ENCODE data around the gene MDN1. TPM values are rescaled to one million over a fixed set of nuclear protein-coding genes. Genes with fewer than 3 reads are reported as not detected.
A peak's percentile ranks its signal among the peaks of the same experiment; 100 is the strongest.

Gene MDN1
- total and polyA plus RNA-seq, 4 donors, result 10.1 to 37.1 (median 22.8) TPM

DNA sequence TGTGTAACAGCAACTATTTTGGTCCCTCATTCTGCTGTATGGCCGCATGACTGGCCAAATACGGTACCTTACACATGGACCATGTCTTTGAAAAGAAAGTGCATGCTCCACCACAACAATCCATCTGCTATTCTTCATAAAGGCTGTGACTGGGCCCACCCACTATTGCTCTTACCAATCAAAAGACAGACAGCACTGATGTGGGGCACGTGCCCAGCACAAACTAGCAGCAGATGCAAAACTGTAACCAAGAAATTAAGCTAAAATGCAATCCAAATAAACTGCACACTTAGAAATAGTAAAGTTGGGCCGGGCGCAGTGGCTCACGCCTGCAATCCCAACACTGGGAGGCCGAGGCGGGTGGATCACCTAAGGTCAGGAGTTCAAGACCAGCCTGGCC lies 20.5 kb downstream of the MDN1 start:
- 88 to 98% methylated on average over 8 of the region's 8 CpGs for WGBS, 2 donors
- H3K4me3 ChIP-seq (ENCODE audit: low read length in 2 of 2), result no peak overlapping the region
- peaks cover 2 to 4% of the 10 kb centered on the region in 2 donors for H3K36me3 ChIP-seq (ENCODE audit: control insufficient read depth in 1 of 2, insufficient read depth in 2 of 2, low read length in 1 of 2)
- intact Hi-C loops (cut with DNase I), result no loop called here
- no peaks in the 10 kb centered on the region for H3K9me3 ChIP-seq (ENCODE audit: control insufficient read depth, low read length)
- no peak for ATAC-seq (ENCODE audit: low FRiP score)
- no peak overlapping the region for H3K27ac ChIP-seq (ENCODE audit: low read depth in 1 of 2, low read length in 2 of 2)
- no peak for DNase-seq
- H3K4me1 ChIP-seq (ENCODE audit: control insufficient read depth in 1 of 2, insufficient read depth in 2 of 2, low read length in 2 of 2), result peaks cover 0 to 3% of the 10 kb centered on the region in 2 donors
- H3K27me3 ChIP-seq (ENCODE audit: control insufficient read depth in 1 of 2, insufficient read depth in 2 of 2, low read length in 1 of 2), result no peaks in the 10 kb centered on the region

DNA sequence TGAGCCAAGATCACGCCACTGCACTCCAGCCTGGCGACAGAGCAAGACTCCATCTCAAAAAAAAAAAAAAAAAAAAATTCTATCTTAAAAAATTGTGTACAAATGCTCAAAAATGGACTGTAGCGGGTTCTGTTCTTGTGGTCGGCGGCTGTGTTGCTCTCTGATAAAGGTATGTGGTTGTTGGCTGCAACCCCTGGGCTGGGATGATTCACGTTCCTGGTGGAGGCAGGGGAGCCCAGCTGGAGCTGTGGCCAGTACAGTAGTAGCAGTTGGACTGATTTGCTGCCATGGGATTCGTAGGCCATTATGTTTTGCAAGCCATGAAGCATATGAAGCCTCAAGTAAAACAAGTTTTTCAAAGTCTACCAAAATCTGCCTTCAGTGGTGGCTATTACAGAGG lies 22.3 kb downstream of the MDN1 start:
- peaks cover 0 to 8% of the 10 kb centered on the region in 2 donors for H3K36me3 ChIP-seq (ENCODE audit: control insufficient read depth in 1 of 2, insufficient read depth in 2 of 2, low read length in 1 of 2)
- H3K4me3 ChIP-seq (ENCODE audit: low read length in 2 of 2), result no peak overlapping the region
- no peaks in the 10 kb centered on the region for H3K27me3 ChIP-seq (ENCODE audit: control insufficient read depth in 1 of 2, insufficient read depth in 2 of 2, low read length in 1 of 2)
- intact Hi-C loops (cut with DNase I), result no loop called here
- 21 to 27% methylated on average over 7 of the region's 7 CpGs for WGBS, 2 donors
- DNase-seq (peak in 1 of 2 donors; percentile 83), ATAC-seq (ENCODE audit: low FRiP score) (no peak)
- no peak overlapping the region for H3K27ac ChIP-seq (ENCODE audit: low read depth in 1 of 2, low read length in 2 of 2)
- H3K4me1 ChIP-seq (ENCODE audit: control insufficient read depth in 1 of 2, insufficient read depth in 2 of 2, low read length in 2 of 2), result peaks cover 0 to 3% of the 10 kb centered on the region in 2 donors
- no peaks in the 10 kb centered on the region for H3K9me3 ChIP-seq (ENCODE audit: control insufficient read depth, low read length)

DNA sequence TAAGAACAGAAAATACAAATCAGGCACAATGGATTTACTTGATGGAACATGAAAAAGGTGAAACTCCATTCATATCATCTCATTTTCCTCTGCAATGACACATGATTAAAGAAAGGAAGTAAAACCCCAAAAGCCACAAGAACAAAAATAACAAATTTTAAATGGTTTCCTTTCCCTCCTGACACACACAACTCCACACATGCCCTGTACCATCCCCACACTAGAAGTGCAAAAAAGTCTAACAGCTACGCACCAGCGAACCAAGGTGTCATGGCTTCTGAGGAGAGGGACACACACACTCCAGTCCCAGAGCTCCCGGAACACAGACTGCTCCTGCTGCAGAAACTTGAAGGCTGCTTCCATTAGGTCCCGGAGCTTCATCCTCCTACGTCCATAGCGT lies 25.3 kb downstream of the MDN1 start:
- intact Hi-C loops (cut with DNase I), result no loop called here
- H3K27me3 ChIP-seq (ENCODE audit: control insufficient read depth in 1 of 2, insufficient read depth in 2 of 2, low read length in 1 of 2), result no peaks in the 10 kb centered on the region
- H3K4me1 ChIP-seq (ENCODE audit: control insufficient read depth in 1 of 2, insufficient read depth in 2 of 2, low read length in 2 of 2), result peaks cover 0 to 3% of the 10 kb centered on the region in 2 donors
- H3K27ac ChIP-seq (ENCODE audit: low read depth in 1 of 2, low read length in 2 of 2), result no peak overlapping the region
- H3K36me3 ChIP-seq (ENCODE audit: control insufficient read depth in 1 of 2, insufficient read depth in 2 of 2, low read length in 1 of 2), result peaks cover 0 to 8% of the 10 kb centered on the region in 2 donors
- DNase-seq (no peak), ATAC-seq (ENCODE audit: low FRiP score) (no peak)
- no peak overlapping the region for H3K4me3 ChIP-seq (ENCODE audit: low read length in 2 of 2)
- WGBS, 2 donors, result 92 to 97% methylated on average over 6 of the region's 6 CpGs
- H3K9me3 ChIP-seq (ENCODE audit: control insufficient read depth, low read length), result no peaks in the 10 kb centered on the region

DNA sequence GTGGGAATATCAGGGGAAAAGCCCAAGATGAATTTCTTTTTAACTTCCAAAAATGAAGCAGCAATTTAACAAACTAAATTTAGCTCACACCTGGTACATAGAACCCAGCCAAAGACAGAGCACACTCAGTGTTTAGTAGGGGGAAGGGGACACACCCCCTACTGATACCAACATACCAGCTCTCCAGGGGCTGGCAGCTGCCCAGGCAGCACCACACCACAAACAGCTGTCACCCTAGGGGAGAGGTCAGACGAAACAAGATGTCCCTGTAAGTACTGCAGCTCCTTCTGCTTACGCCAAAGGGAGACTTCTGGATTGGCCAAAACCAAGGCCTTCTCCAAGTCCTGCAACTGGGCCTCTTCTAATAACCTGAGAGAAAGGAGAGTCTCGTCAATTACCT lies 26.0 kb downstream of the MDN1 start:
- intact Hi-C loops (cut with DNase I), result no loop called here
- DNase-seq, result no peak
- Histone ChIP-seq H3K4me3 (ENCODE audit: low read length in 2 of 2) (no peak overlapping the region), H3K4me1 (ENCODE audit: control insufficient read depth in 1 of 2, insufficient read depth in 2 of 2, low read length in 2 of 2) (peaks cover 0 to 3% of the 10 kb centered on the region in 2 donors), H3K27me3 (ENCODE audit: control insufficient read depth in 1 of 2, insufficient read depth in 2 of 2, low read length in 1 of 2) (no peaks in the 10 kb centered on the region), H3K9me3 (ENCODE audit: control insufficient read depth, low read length) (no peaks in the 10 kb centered on the region), H3K36me3 (ENCODE audit: control insufficient read depth in 1 of 2, insufficient read depth in 2 of 2, low read length in 1 of 2) (peaks cover 0 to 8% of the 10 kb centered on the region in 2 donors), H3K27ac (ENCODE audit: low read depth in 1 of 2, low read length in 2 of 2) (no peak overlapping the region)
- WGBS, 2 donors, result 92 to 93% methylated on average over 3 of the region's 3 CpGs
- no peak for ATAC-seq (ENCODE audit: low FRiP score)

DNA sequence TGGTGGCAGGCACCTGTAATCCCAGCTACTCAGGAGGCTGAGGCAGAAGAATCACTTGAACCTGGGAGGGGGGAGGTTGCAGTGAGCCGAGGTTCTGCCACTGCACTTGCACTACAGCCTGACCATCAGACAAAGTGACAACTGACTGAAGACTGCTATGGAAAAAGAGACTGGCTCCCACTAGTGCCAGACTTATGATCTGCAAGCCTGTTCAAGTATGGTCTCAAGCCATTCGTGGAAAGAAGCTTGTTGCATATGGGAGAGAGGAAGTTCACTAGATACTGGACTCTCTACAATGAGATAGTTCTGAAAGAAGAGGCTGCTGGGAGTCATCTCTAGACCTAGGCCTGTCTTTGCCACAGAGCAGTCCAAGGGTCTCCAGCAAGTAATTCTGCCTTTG lies 26.7 kb downstream of the MDN1 start:
- Histone ChIP-seq H3K4me1 (ENCODE audit: control insufficient read depth in 1 of 2, insufficient read depth in 2 of 2, low read length in 2 of 2) (peaks cover 0 to 3% of the 10 kb centered on the region in 2 donors), H3K4me3 (ENCODE audit: low read length in 2 of 2) (no peak overlapping the region), H3K27ac (ENCODE audit: low read depth in 1 of 2, low read length in 2 of 2) (no peak overlapping the region), H3K27me3 (ENCODE audit: control insufficient read depth in 1 of 2, insufficient read depth in 2 of 2, low read length in 1 of 2) (no peaks in the 10 kb centered on the region), H3K36me3 (ENCODE audit: control insufficient read depth in 1 of 2, insufficient read depth in 2 of 2, low read length in 1 of 2) (peaks cover 0 to 8% of the 10 kb centered on the region in 2 donors), H3K9me3 (ENCODE audit: control insufficient read depth, low read length) (no peaks in the 10 kb centered on the region)
- intact Hi-C loops (cut with DNase I), result no loop called here
- ATAC-seq (ENCODE audit: low FRiP score) (no peak), DNase-seq (no peak)
- 28 to 34% methylated on average over 2 of the region's 2 CpGs for WGBS, 2 donors

DNA sequence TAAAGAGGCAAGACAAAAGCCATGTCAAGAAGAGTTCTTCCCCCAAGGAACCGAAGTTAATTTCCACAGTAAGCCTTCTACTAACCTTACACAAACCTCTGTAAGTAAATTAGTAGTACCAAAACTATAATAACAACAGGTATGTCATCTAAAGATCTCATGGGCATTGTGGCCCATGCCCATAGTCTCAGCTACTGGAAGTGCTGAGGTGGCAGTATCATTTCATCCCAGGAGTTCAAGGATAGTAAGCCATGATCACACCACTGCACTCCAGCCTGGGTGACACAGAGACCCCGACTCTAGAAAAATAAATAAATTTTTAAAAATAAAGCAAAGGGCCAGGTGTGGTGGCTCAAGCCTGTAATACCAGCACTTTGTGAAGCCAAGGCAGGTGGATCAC lies 29.2 kb downstream of the MDN1 start:
- DNase-seq (no peak), ATAC-seq (ENCODE audit: low FRiP score) (no peak)
- H3K36me3 ChIP-seq (ENCODE audit: control insufficient read depth in 1 of 2, insufficient read depth in 2 of 2, low read length in 1 of 2), result peaks cover 0 to 8% of the 10 kb centered on the region in 2 donors
- H3K27ac ChIP-seq (ENCODE audit: low read depth in 1 of 2, low read length in 2 of 2), result no peak overlapping the region
- intact Hi-C loops (cut with DNase I), result no loop called here
- no peak overlapping the region for H3K4me3 ChIP-seq (ENCODE audit: low read length in 2 of 2)
- no peaks in the 10 kb centered on the region for H3K4me1 ChIP-seq (ENCODE audit: control insufficient read depth in 1 of 2, insufficient read depth in 2 of 2, low read length in 2 of 2)
- H3K9me3 ChIP-seq (ENCODE audit: control insufficient read depth, low read length), result no peaks in the 10 kb centered on the region
- H3K27me3 ChIP-seq (ENCODE audit: control insufficient read depth in 1 of 2, insufficient read depth in 2 of 2, low read length in 1 of 2), result no peaks in the 10 kb centered on the region
- WGBS, 2 donors, result 92 to 97% methylated on average over 2 of the region's 2 CpGs

DNA sequence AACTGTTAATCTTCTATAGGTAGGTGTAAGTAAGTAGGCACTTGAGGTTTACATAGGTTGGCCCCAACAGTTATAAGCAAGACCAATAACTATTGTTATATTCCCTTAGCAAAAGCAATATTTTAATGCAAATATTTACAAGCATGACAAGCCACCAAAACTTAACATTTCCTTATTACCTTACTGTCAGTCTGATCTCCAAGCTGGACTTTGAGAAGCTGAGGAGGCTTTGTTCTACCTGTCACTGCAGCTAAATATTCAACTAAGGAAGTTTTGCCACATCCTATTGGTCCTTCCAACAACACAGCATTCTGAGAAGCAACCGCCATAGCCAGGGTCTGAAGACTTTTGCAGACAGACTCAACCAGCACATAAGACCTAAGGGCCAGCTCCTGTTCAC lies 29.6 kb downstream of the MDN1 start:
- Histone ChIP-seq H3K27ac (ENCODE audit: low read depth in 1 of 2, low read length in 2 of 2) (no peak overlapping the region), H3K27me3 (ENCODE audit: control insufficient read depth in 1 of 2, insufficient read depth in 2 of 2, low read length in 1 of 2) (no peaks in the 10 kb centered on the region), H3K9me3 (ENCODE audit: control insufficient read depth, low read length) (no peaks in the 10 kb centered on the region), H3K36me3 (ENCODE audit: control insufficient read depth in 1 of 2, insufficient read depth in 2 of 2, low read length in 1 of 2) (peaks cover 0 to 8% of the 10 kb centered on the region in 2 donors), H3K4me3 (ENCODE audit: low read length in 2 of 2) (no peak overlapping the region), H3K4me1 (ENCODE audit: control insufficient read depth in 1 of 2, insufficient read depth in 2 of 2, low read length in 2 of 2) (no peaks in the 10 kb centered on the region)
- intact Hi-C loops (cut with DNase I), result no loop called here
- no peak for ATAC-seq (ENCODE audit: low FRiP score)
- no peak for DNase-seq
- 92 to 100% methylated on average over 1 of the region's 1 CpG for WGBS, 2 donors

DNA sequence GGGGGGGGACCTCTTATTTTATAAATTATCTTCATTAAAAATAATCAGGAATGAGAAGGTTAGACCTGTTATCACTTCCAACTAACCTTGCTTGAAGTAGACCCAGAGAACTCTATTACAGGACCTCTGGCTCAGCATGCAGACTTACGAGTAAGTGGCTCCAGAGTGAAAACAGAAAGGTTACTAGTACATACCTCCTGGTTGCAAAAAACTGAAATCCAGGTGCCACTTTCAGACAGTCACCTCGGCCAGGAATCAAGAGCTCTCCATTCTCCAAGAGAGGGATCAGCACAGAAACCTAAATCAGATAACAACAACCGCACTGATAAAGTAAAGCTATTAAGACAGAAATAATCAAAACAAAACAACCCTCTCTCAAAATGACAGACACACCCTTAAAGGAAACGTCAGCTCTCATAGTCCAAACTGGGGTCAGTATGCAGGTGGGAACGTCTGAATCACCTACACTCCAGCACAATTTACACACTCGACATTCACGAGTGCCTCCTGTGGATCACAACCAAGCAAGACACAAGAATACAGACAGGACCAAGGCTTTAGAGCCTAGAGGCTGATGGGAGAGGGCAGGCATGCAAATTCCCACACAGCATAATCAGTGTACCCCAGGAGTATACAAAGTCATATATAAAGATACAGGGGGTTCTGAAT lies 31.8 kb downstream of the MDN1 start:
- ATAC-seq (ENCODE audit: low FRiP score) (no peak), DNase-seq (no peak)
- no peak overlapping the region for H3K27ac ChIP-seq (ENCODE audit: low read depth in 1 of 2, low read length in 2 of 2)
- 82 to 86% methylated on average over 7 of the region's 7 CpGs for WGBS, 2 donors
- no peak overlapping the region for H3K4me3 ChIP-seq (ENCODE audit: low read length in 2 of 2)
- peaks cover 0 to 2% of the 10 kb centered on the region in 2 donors for H3K36me3 ChIP-seq (ENCODE audit: control insufficient read depth in 1 of 2, insufficient read depth in 2 of 2, low read length in 1 of 2)
- no peaks in the 10 kb centered on the region for H3K9me3 ChIP-seq (ENCODE audit: control insufficient read depth, low read length)
- H3K4me1 ChIP-seq (ENCODE audit: control insufficient read depth in 1 of 2, insufficient read depth in 2 of 2, low read length in 2 of 2), result no peaks in the 10 kb centered on the region
- H3K27me3 ChIP-seq (ENCODE audit: control insufficient read depth in 1 of 2, insufficient read depth in 2 of 2, low read length in 1 of 2), result no peaks in the 10 kb centered on the region
- intact Hi-C loops (cut with DNase I), result no loop called here

DNA sequence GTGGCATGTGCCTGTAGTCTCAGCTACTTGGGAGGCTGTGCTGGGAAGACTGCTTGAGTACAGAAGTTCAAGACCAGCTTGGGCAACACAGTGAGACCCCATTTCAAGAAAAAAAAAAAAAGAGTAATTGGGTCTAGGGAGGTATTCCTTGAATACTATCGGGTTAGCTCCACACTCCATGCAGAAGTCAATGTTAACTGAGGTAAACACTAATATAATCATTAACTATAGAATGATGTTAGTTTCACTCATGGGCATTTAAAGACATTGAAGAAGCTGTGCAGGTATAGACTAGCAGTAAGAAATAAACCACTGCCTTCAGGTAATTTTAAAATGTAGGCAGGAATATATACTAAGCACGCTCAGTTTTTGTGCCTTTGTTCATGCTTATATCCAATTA lies 32.6 kb downstream of the MDN1 start:
- 95 to 96% methylated on average over 2 of the region's 2 CpGs for WGBS, 2 donors
- Histone ChIP-seq H3K4me3 (ENCODE audit: low read length in 2 of 2) (no peak overlapping the region), H3K4me1 (ENCODE audit: control insufficient read depth in 1 of 2, insufficient read depth in 2 of 2, low read length in 2 of 2) (no peaks in the 10 kb centered on the region), H3K27me3 (ENCODE audit: control insufficient read depth in 1 of 2, insufficient read depth in 2 of 2, low read length in 1 of 2) (no peaks in the 10 kb centered on the region), H3K27ac (ENCODE audit: low read depth in 1 of 2, low read length in 2 of 2) (no peak overlapping the region), H3K9me3 (ENCODE audit: control insufficient read depth, low read length) (no peaks in the 10 kb centered on the region), H3K36me3 (ENCODE audit: control insufficient read depth in 1 of 2, insufficient read depth in 2 of 2, low read length in 1 of 2) (peaks cover 2 to 5% of the 10 kb centered on the region in 2 donors)
- intact Hi-C loops (cut with DNase I), result no loop called here
- ATAC-seq (ENCODE audit: low FRiP score) (no peak), DNase-seq (no peak)

Measured in aorta (tissue), 5 donors.